CD14-positive monocyte (primary cell): ENCODE measurements around the gene PLXNA2. TPM values are rescaled to one million over a fixed set of nuclear protein-coding genes. Genes with fewer than 3 reads are reported as not detected.

Source experiments
- DNase-seq, 3 donors: peaks; one replicate each; pipeline ENCODE4 v3.0.0-alpha.2; 2011 to 2022
- H2AFZ ChIP-seq: 2 replicates; pipeline ENCODE4 v1.6.0; 2012; ENCODE audit warnings: mild to moderate bottlenecking, low read depth, low read length, inconsistent platforms; ENCODE audit not compliant: insufficient read depth, poor library complexity, severe bottlenecking
- H3K27ac ChIP-seq, 2 donors: 1 replicate in 1 of 2; 2 replicates in 1 of 2; pipeline ENCODE4 v1.5.1; 2012 to 2013; ENCODE audit warnings: low read length in 2 of 2, control low read depth in 1 of 2, inconsistent platforms in 1 of 2, low read depth in 1 of 2, mild to moderate bottlenecking in 1 of 2
- H3K27me3 ChIP-seq, 2 donors: one replicate each; pipeline versions ENCODE4 v1.6.0 to v1.6.1; 2011 to 2013; ENCODE audit warnings: low read length in 2 of 2; ENCODE audit not compliant: control insufficient read depth in 2 of 2, insufficient read depth in 2 of 2
- H3K36me3 ChIP-seq, 2 donors: replicated peaks in 1 of 2; 1 replicate in 1 of 2; 2 replicates in 1 of 2; pipeline versions ENCODE4 v1.5.1 to v1.6.1; 2012 to 2013; ENCODE audit warnings: low read length in 2 of 2, control low read depth in 1 of 2, inconsistent platforms in 1 of 2, mild to moderate bottlenecking in 1 of 2; ENCODE audit not compliant: insufficient read depth in 2 of 2, control insufficient read depth in 1 of 2
- H3K4me1 ChIP-seq, 2 donors: 1 replicate in 1 of 2; 2 replicates in 1 of 2; pipeline versions ENCODE4 v1.5.1 to v1.6.1; 2012 to 2013; ENCODE audit warnings: low read length in 2 of 2, control low read depth in 1 of 2, inconsistent platforms in 1 of 2, mild to moderate bottlenecking in 1 of 2, moderate library complexity in 1 of 2; ENCODE audit not compliant: insufficient read depth in 2 of 2, control insufficient read depth in 1 of 2
- H3K4me2 ChIP-seq: replicated peaks from 2 replicates; pipeline ENCODE3; 2012; ENCODE audit warnings: low read length, moderate library complexity, mild to moderate bottlenecking; ENCODE audit not compliant: poor library complexity, severe bottlenecking; ENCODE audit errors: extremely low read depth
- H3K4me3 ChIP-seq, 3 experiments: fragments of 200-600 bp in 1 of 3; sonication (generic) in 1 of 3; replicated peaks in 1 of 3; 1 replicate in 2 of 3; 2 replicates in 1 of 3; pipeline ENCODE4 v1.5.1; 2011 to 2013; ENCODE audit warnings: low read length in 3 of 3, mild to moderate bottlenecking in 3 of 3, control low read depth in 2 of 3, low read depth in 2 of 3, inconsistent platforms in 1 of 3, moderate library complexity in 1 of 3
- H3K79me2 ChIP-seq: 2 replicates; pipeline ENCODE4 v1.6.0; 2012; ENCODE audit warnings: mild to moderate bottlenecking, control low read depth, inconsistent platforms, low read length, moderate library complexity; ENCODE audit not compliant: insufficient read depth
- H3K9ac ChIP-seq: 2 replicates; pipeline ENCODE4 v1.6.0; 2017; ENCODE audit warnings: low read length, mild to moderate bottlenecking; ENCODE audit not compliant: insufficient read depth, poor library complexity, severe bottlenecking
- H3K9me3 ChIP-seq, 2 donors: replicated peaks in 1 of 2; 1 replicate in 1 of 2; 2 replicates in 1 of 2; pipeline versions ENCODE4 v1.5.1 to v1.6.1; 2012 to 2013; ENCODE audit warnings: low read length in 2 of 2, control low read depth in 1 of 2; ENCODE audit not compliant: control insufficient read depth in 1 of 2, insufficient read depth in 1 of 2
- H4K20me1 ChIP-seq: 2 replicates; pipeline ENCODE4 v1.6.0; 2012; ENCODE audit warnings: mild to moderate bottlenecking, low read length, control low read depth, moderate library complexity; ENCODE audit not compliant: insufficient read depth
- H3K27ac Mint-ChIP-seq, 7 donors: one replicate each; pipeline ENCODE4 v1.8.0; 2020; ENCODE audit warnings: mild to moderate bottlenecking in 7 of 7, mixed read lengths in 7 of 7, moderate library complexity in 6 of 7, inconsistent platforms in 2 of 7
- H3K27me3 Mint-ChIP-seq, 3 donors: one replicate each; pipeline ENCODE4 v1.8.0; 2021 to 2022; ENCODE audit warnings: low read depth in 3 of 3, mild to moderate bottlenecking in 3 of 3, mixed read lengths in 3 of 3, moderate library complexity in 3 of 3, inconsistent platforms in 1 of 3
- H3K36me3 Mint-ChIP-seq, 2 donors: one replicate each; pipeline ENCODE4 v1.8.0; 2020; ENCODE audit warnings: mixed read lengths in 2 of 2, inconsistent platforms in 1 of 2, mild to moderate bottlenecking in 1 of 2
- H3K4me1 Mint-ChIP-seq: one replicate; pipeline ENCODE4 v1.8.0; 2020; ENCODE audit warnings: mild to moderate bottlenecking, mixed read lengths
- H3K4me3 Mint-ChIP-seq, 2 donors: one replicate each; pipeline ENCODE4 v1.8.0; 2020; ENCODE audit warnings: mild to moderate bottlenecking in 2 of 2, mixed read lengths in 2 of 2, moderate library complexity in 1 of 2
- H3K9me3 Mint-ChIP-seq, 7 donors: one replicate each; pipeline ENCODE4 v1.8.0; 2020 to 2022; ENCODE audit warnings: mixed read lengths in 7 of 7, mild to moderate bottlenecking in 6 of 7, moderate library complexity in 6 of 7, inconsistent platforms in 2 of 7
- CTCF ChIP-seq: fragments of 200-600 bp; IDR thresholded peaks from one replicate; pipeline ENCODE4 v1.8.0; 2022; ENCODE audit warnings: antibody characterized with exemption, mild to moderate bottlenecking
- WGBS: methylation state at CpG from one replicate; pipeline ENCODE4 v1.1.5; 2013; ENCODE audit warnings: missing lambda C conversion rate; ENCODE audit not compliant: insufficient coverage; 5-methylcytosine and 5-hydroxymethylcytosine counted together
- intact Hi-C, 2 donors: fragments of 100-400 bp; cut with micrococcal nuclease; formaldehyde crosslinking; loops; one replicate each; pipeline versions ENCODE4 v1.15.0 to v1.15.1; 2023
- polyA plus RNA-seq, 3 donors: library from polyadenylated mRNA; depleted of rRNA in 1 of 3; unstranded in 2 of 3; stranded (reverse) in 1 of 3; fragments of 300-500 nt in 2 of 3; fragments of >200 nt in 1 of 3; fragmentation: Illumina TruSeq in 2 of 3; gene quantifications; 1 replicate in 2 of 3; 2 replicates in 1 of 3; pipeline ENCODE4 v1.2.3, GENCODE V29; 2012 to 2021
- small RNA-seq: library from RNA; depleted of rRNA; stranded (forward); fragments of <200 nt; gene quantifications from one replicate; pipeline ENCODE3, GENCODE V24; 2012; ENCODE audit warnings: low read depth; ENCODE audit not compliant: insufficient read length

The PLXNA2 gene
- polyA plus RNA-seq, 3 donors = 0.75 to 2.1 (median 1.1) TPM

- Histone ChIP-seq H3K27ac (no peak overlapping the region), H3K4me1 (peaks cover 0 to 7% of the 10 kb centered on the region in 2 donors), H3K36me3 (no peaks in the 10 kb centered on the region), H3K9me3 (no peaks in the 10 kb centered on the region), H4K20me1 (no peaks in the 10 kb centered on the region), H3K9ac (no peak overlapping the region), H3K4me3 (no peak overlapping the region), H3K27me3 (no peaks in the 10 kb centered on the region), H3K4me2 (peak overlapping the region; percentile 6), H2AFZ (peak overlapping the region; percentile 54), H3K79me2 (no peaks in the 10 kb centered on the region)
- Mint-ChIP-seq H3K9me3 (no peaks in the 10 kb centered on the region), H3K27ac (peak overlapping the region in 5 of 7 donors; percentile 1 to 79 (median 57)), H3K27me3 (peaks cover 0 to 4% (median 4%) of the 10 kb centered on the region in 3 donors), H3K36me3 (no peaks in the 10 kb centered on the region), H3K4me3 (no peak overlapping the region), H3K4me1 (peaks cover 12% of the 10 kb centered on the region)
- no CpG with 5 or more reads among the region's 5 CpGs for WGBS
- intact Hi-C loops = no loop called here
- DNase-seq = peak; percentile 63 to 83 (median 68)
- TF ChIP-seq CTCF = no peak
These were observed 270.2 kb downstream of the PLXNA2 start for GRCh38 chr1:207973898-207974568.

GRCh38 chr1:207972337-207972736 is 271.8 kb downstream of the PLXNA2 start:
- Histone ChIP-seq H3K4me2 (no peak overlapping the region), H4K20me1 (no peaks in the 10 kb centered on the region), H3K27me3 (no peaks in the 10 kb centered on the region), H3K9ac (no peak overlapping the region), H2AFZ (peak overlapping the region; percentile 51), H3K4me1 (peaks cover 0 to 7% of the 10 kb centered on the region in 2 donors), H3K36me3 (no peaks in the 10 kb centered on the region), H3K4me3 (no peak overlapping the region), H3K79me2 (no peaks in the 10 kb centered on the region), H3K9me3 (no peaks in the 10 kb centered on the region), H3K27ac (no peak overlapping the region)
- 17% methylated on average over 1 of the region's 5 CpGs for WGBS
- Mint-ChIP-seq H3K36me3 (no peaks in the 10 kb centered on the region), H3K27me3 (peaks cover 0 to 4% (median 4%) of the 10 kb centered on the region in 3 donors), H3K4me3 (no peak overlapping the region), H3K27ac (peak overlapping the region in 1 of 7 donors; percentile 31), H3K4me1 (peaks cover 12% of the 10 kb centered on the region), H3K9me3 (no peaks in the 10 kb centered on the region)
- no peak for DNase-seq
- intact Hi-C loops = no loop called here
- no peak for TF ChIP-seq CTCF

Small RNA genes lying within 50 kb of the gene (small RNA-seq; reads per million reads assigned to genes)
- gene AL606753.1 = not detected
